ENCODE results near the gene UBAC1. TPM values are rescaled to one million over a fixed set of nuclear protein-coding genes. Genes with fewer than 3 reads are reported as not detected.

UBAC1 gene
- total and polyA plus RNA-seq, 9 of the 15 experiments (the other 6 are each of a cell fraction or from before 2014, with no cell fraction given): 94.0 to 399 (median 228) TPM

DNA sequence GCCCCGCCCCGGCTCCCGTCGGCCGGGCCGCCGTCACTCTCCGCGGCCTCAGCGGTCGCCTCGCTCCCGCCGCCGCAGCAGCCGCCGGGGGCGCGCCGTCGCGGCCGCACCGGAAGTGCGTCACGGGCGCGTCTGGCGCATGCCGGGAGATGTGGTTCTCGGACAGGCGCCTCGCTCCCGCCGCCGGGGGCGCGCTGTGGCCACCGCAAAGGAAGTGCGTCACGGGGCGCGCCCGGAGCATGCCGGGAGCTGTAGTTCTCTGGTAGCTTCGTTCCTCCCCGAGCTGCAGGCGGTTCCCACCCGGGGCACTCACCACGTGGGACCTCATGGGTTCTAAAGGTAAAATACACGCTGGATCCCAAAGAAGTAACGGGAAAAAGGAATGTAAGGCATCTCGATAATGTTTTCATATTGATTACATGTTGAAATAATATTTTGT lies at the start of gene UBAC1 (continued):
- TF ChIP-seq, protein P1, sequence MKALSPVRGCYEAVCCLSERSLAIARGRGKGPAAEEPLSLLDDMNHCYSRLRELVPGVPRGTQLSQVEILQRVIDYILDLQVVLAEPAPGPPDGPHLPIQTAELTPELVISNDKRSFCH (CRISPR knock-in tag; IDR thresholded peaks at IDR 0.05): no peak
- TF ChIP-seq, protein P1 (tag; IDR thresholded peaks at IDR 0.05): peak; percentile 61; the same call in 1 of the 2 replicates
- TF ChIP-seq, protein P2, sequence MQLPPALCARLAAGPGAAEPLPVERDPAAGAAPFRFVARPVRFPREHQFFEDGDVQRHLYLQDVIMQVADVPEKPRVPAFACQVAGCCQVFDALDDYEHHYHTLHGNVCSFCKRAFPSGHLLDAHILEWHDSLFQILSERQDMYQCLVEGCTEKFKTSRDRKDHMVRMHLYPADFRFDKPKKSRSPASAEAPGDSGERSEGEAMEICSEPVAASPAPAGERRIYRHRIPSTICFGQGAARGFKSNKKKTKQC (CRISPR knock-in tag; IDR thresholded peaks at IDR 0.05): no peak
- TF ChIP-seq ZNF146 (CRISPR knock-in tag; IDR thresholded peaks at IDR 0.05; ENCODE audit: unreplicated experiment): no peak
- TF ChIP-seq RBM22 (IDR thresholded peaks at IDR 0.05; ENCODE audit: low read depth, low read length, poor library complexity, severe bottlenecking): no peak
- no peak for TF ChIP-seq TEAD4 (IDR thresholded peaks at IDR 0.05; ENCODE audit: low read length)
- no peak for TF ChIP-seq TEAD4 (CRISPR knock-in tag; IDR thresholded peaks at IDR 0.05; ENCODE audit: borderline replicate concordance)
- TF ChIP-seq MTA3 (IDR thresholded peaks at IDR 0.05; ENCODE audit: borderline replicate concordance): peak; percentile 18; the same call in 1 of the 2 replicates
- TF ChIP-seq, protein P3, sequence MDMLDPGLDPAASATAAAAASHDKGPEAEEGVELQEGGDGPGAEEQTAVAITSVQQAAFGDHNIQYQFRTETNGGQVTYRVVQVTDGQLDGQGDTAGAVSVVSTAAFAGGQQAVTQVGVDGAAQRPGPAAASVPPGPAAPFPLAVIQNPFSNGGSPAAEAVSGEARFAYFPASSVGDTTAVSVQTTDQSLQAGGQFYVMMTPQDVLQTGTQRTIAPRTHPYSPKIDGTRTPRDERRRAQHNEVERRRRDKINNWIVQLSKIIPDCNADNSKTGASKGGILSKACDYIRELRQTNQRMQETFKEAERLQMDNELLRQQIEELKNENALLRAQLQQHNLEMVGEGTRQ (CRISPR knock-in tag; IDR thresholded peaks at IDR 0.05): peak; percentile 61
- no peak for TF ChIP-seq ETV6 (IDR thresholded peaks at IDR 0.05; ENCODE audit: borderline replicate concordance in 1 of 2, low read depth in 2 of 2, low read length in 1 of 2)
- no peak for TF ChIP-seq ETV6 (CRISPR knock-in tag; IDR thresholded peaks at IDR 0.05; ENCODE audit: borderline replicate concordance)
- TF ChIP-seq SUPT5H (IDR thresholded peaks at IDR 0.05): no peak
- no peak for TF ChIP-seq ZNF3 (CRISPR knock-in tag; IDR thresholded peaks at IDR 0.05)
- no peak for TF ChIP-seq NCOA4 (IDR thresholded peaks at IDR 0.05; ENCODE audit: partially characterized antibody)
- peak; percentile 86; the same call in 1 of the 2 replicates for TF ChIP-seq ESRRA (IDR thresholded peaks at IDR 0.05; ENCODE audit: borderline replicate concordance, low read depth)
- no peak for TF ChIP-seq TAF7 (tag; IDR thresholded peaks at IDR 0.05)
- TF ChIP-seq MBD2 (IDR thresholded peaks at IDR 0.05; ENCODE audit: borderline replicate concordance, low read depth): peak; percentile 84
- TF ChIP-seq BCOR (IDR thresholded peaks at IDR 0.05): no peak
- peak; percentile 46; the same call in 1 of the 2 replicates for TF ChIP-seq SPI1 (IDR thresholded peaks at IDR 0.05; ENCODE audit: borderline replicate concordance, low read depth, low read length)
- TF ChIP-seq KLF13 (tag; IDR thresholded peaks at IDR 0.05; ENCODE audit: borderline replicate concordance, low read depth): peak; percentile 63; the same call in 1 of the 2 replicates
- TF ChIP-seq, protein P4, sequence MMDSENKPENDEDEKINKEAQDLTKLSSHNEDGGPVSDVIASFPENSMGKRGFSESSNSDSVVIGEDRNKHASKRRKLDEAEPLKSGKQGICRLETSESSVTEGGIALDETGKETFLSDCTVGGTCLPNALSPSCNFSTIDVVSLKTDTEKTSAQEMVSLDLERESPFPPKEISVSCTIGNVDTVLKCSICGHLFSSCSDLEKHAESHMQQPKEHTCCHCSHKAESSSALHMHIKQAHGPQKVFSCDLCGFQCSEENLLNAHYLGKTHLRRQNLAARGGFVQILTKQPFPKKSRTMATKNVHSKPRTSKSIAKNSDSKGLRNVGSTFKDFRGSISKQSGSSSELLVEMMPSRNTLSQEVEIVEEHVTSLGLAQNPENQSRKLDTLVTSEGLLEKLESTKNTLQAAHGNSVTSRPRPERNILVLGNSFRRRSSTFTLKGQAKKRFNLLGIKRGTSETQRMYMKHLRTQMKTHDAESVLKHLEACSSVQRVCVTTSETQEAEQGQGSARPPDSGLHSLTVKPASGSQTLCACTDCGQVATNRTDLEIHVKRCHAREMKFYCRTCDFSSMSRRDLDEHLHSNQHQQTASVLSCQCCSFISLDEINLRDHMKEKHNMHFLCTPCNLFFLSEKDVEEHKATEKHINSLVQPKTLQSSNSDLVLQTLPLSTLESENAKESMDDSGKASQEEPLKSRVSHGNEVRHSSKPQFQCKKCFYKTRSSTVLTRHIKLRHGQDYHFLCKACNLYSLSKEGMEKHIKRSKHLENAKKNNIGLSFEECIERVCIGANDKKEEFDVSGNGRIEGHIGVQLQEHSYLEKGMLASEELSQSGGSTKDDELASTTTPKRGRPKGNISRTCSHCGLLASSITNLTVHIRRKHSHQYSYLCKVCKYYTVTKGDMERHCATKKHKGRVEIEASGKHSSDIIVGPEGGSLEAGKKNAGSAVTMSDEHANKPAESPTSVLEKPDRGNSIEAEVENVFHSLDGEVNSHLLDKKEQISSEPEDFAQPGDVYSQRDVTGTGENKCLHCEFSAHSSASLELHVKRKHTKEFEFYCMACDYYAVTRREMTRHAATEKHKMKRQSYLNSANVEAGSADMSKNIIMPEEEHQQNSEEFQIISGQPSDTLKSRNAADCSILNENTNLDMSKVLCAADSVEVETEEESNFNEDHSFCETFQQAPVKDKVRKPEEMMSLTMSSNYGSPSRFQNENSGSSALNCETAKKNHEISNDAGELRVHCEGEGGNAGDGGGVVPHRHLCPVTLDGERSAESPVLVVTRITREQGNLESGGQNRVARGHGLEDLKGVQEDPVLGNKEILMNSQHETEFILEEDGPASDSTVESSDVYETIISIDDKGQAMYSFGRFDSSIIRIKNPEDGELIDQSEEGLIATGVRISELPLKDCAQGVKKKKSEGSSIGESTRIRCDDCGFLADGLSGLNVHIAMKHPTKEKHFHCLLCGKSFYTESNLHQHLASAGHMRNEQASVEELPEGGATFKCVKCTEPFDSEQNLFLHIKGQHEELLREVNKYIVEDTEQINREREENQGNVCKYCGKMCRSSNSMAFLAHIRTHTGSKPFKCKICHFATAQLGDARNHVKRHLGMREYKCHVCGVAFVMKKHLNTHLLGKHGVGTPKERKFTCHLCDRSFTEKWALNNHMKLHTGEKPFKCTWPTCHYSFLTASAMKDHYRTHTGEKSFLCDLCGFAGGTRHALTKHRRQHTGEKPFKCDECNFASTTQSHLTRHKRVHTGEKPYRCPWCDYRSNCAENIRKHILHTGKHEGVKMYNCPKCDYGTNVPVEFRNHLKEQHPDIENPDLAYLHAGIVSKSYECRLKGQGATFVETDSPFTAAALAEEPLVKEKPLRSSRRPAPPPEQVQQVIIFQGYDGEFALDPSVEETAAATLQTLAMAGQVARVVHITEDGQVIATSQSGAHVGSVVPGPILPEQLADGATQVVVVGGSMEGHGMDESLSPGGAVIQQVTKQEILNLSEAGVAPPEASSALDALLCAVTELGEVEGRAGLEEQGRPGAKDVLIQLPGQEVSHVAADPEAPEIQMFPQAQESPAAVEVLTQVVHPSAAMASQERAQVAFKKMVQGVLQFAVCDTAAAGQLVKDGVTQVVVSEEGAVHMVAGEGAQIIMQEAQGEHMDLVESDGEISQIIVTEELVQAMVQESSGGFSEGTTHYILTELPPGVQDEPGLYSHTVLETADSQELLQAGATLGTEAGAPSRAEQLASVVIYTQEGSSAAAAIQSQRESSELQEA (IDR thresholded peaks at IDR 0.05; ENCODE audit: low read depth): no peak
